Breast epithelium (tissue), 4 donors: ENCODE data around the gene GMDS. TPM values are rescaled to one million over a fixed set of nuclear protein-coding genes. Genes with fewer than 3 reads are reported as not detected.
"Not testable (repeated sequence)": the region's sequence is repeated elsewhere in the genome, so short reads cannot be mapped to it uniquely, and the experiment has no call there.

Experiments
- DNase-seq, 2 donors: peaks; one replicate each; pipeline ENCODE4 v3.0.0-alpha.2; 2019; ENCODE audit warnings: low spot score in 2 of 2
- H3K27ac ChIP-seq, 2 donors: fragments of 200-600 bp; sonication (generic) in 1 of 2; one replicate each; pipeline ENCODE4 v1.5.1; 2016 to 2019; ENCODE audit warnings: mild to moderate bottlenecking in 1 of 2
- H3K27me3 ChIP-seq, 2 donors: fragments of 200-600 bp; sonication (generic) in 1 of 2; one replicate each; pipeline versions ENCODE4 v1.5.1 to v1.6.0; 2017 to 2019; ENCODE audit warnings: control low read depth in 1 of 2, mild to moderate bottlenecking in 1 of 2
- H3K36me3 ChIP-seq: fragments of 200-600 bp; one replicate; pipeline ENCODE4 v1.5.1; 2019
- H3K4me1 ChIP-seq, 2 donors: fragments of 200-600 bp; sonication (generic); one replicate each; pipeline ENCODE4 v1.5.1; 2016 to 2019; ENCODE audit warnings: control low read depth in 1 of 2
- H3K4me3 ChIP-seq, 3 donors: fragments of 200-600 bp; sonication (generic); 1 replicate in 2 of 3; 2 replicates in 1 of 3; pipeline ENCODE4 v1.5.1; 2016 to 2019; ENCODE audit warnings: mild to moderate bottlenecking in 3 of 3, moderate library complexity in 2 of 3
- H3K9me3 ChIP-seq, 2 donors: fragments of 200-600 bp; sonication (generic) in 1 of 2; one replicate each; pipeline ENCODE4 v1.5.1; 2016 to 2019; ENCODE audit warnings: control low read depth in 1 of 2
- POLR2A ChIP-seq: fragments of 450-650 bp; IDR thresholded peaks from one replicate; pipeline ENCODE4 v1.6.1; 2016; ENCODE audit warnings: antibody characterized with exemption, mild to moderate bottlenecking, moderate library complexity
- POLR2AphosphoS5 ChIP-seq, 3 donors: sonication (generic); formaldehyde crosslinking; IDR thresholded peaks; one replicate each; pipeline ENCODE4 v1.6.1; 2017; ENCODE audit warnings: antibody characterized with exemption in 3 of 3
- intact Hi-C: fragments of 100-400 bp; cut with DNase I; formaldehyde crosslinking; loops from one replicate; pipeline ENCODE4 v1.15.1; 2023; ENCODE audit warnings: low total_unique reads
- total RNA-seq, 3 donors: library from RNA; depleted of rRNA; stranded (reverse); fragments of >200 nt; gene quantifications; one replicate each; pipeline ENCODE4 v1.1.0, GENCODE V29; 2016
- TF ChIP-seq, protein P1 (sequence below), 3 donors: fragments of 450-650 bp; IDR thresholded peaks; one replicate each; pipeline ENCODE4 v1.5.1; 2016 to 2017; ENCODE audit warnings: antibody characterized with exemption in 3 of 3, mild to moderate bottlenecking in 3 of 3, moderate library complexity in 3 of 3

Gene GMDS
- total RNA-seq, 3 donors from 2014 or later, result 7.5 to 29.2 (median 17.0) TPM

DNA sequence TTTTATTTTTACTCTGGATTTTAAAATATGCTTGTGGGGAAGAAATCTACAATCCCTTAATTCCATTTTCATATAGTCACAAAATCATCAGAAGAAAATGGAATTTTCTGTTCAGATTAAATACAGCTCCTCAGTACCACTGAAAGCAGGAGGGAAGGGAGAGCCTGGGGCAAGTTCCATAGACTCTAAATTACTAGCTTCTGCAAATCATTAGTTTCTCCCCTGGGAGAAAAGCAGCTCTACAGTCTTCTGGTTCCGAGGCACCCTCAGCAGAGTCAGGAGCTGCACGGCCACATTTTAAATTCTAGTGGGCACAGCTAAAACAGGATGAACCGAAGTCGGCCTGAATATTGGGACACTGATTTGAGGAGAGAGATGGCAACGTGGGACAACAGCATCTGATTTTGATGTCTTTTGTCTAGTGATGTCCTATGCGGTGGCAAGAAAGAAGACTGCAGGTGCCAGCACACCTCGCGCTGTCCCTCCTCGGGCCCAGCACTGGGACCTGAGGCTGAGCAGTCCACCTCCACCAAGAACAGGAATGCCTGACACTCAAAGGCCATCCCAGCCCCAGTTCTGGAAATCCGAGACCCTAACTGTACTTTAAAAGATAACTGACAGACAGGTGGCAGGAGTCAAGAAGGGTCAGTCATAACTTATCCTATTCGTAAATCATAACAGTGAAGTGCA lies 545.0 kb downstream of the GMDS start:
- DNase-seq, result no peak
- no peaks in the 10 kb centered on the region for H3K27me3 ChIP-seq
- no peaks in the 10 kb centered on the region for H3K4me1 ChIP-seq
- intact Hi-C loops, result no loop called here
- H3K4me3 ChIP-seq, result no peak overlapping the region
- H3K36me3 ChIP-seq, result no peaks in the 10 kb centered on the region
- no peak for TF ChIP-seq POLR2A
- TF ChIP-seq POLR2AphosphoS5 (IDR thresholded peaks at IDR 0.05), result no peak
- H3K9me3 ChIP-seq, result no peaks in the 10 kb centered on the region
- H3K27ac ChIP-seq, result no peak overlapping the region

DNA sequence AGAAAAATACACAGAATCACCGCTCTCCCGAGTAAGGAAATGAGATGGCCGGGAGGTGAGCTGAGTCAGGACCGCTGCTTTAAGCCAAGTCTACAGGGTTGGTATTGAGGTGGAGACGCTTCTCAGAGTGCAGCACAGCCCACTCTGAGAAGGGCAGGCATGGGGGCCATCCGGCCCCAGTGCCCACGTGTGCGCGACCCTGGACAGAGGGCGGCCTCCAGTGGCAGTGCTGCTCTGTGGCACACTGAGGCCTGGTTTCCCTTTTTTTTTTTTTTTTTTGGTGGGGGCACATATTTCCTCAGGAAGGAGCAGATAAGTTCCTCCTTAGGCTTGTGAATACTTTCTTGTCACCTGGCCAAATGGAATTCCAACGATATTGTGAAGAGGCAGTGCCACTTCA lies 546.9 kb downstream of the GMDS start:
- H3K27me3 ChIP-seq, result no peaks in the 10 kb centered on the region
- no peaks in the 10 kb centered on the region for H3K4me1 ChIP-seq
- H3K27ac ChIP-seq, result no peak overlapping the region
- no peak overlapping the region for H3K4me3 ChIP-seq
- DNase-seq, result no peak
- no peaks in the 10 kb centered on the region for H3K9me3 ChIP-seq
- TF ChIP-seq POLR2A, result no peak
- no peak for TF ChIP-seq POLR2AphosphoS5 (IDR thresholded peaks at IDR 0.05)
- TF ChIP-seq, protein P1, sequence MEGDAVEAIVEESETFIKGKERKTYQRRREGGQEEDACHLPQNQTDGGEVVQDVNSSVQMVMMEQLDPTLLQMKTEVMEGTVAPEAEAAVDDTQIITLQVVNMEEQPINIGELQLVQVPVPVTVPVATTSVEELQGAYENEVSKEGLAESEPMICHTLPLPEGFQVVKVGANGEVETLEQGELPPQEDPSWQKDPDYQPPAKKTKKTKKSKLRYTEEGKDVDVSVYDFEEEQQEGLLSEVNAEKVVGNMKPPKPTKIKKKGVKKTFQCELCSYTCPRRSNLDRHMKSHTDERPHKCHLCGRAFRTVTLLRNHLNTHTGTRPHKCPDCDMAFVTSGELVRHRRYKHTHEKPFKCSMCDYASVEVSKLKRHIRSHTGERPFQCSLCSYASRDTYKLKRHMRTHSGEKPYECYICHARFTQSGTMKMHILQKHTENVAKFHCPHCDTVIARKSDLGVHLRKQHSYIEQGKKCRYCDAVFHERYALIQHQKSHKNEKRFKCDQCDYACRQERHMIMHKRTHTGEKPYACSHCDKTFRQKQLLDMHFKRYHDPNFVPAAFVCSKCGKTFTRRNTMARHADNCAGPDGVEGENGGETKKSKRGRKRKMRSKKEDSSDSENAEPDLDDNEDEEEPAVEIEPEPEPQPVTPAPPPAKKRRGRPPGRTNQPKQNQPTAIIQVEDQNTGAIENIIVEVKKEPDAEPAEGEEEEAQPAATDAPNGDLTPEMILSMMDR (IDR thresholded peaks at IDR 0.05), result no peak
- no peaks in the 10 kb centered on the region for H3K36me3 ChIP-seq
- intact Hi-C loops, result no loop called here

DNA sequence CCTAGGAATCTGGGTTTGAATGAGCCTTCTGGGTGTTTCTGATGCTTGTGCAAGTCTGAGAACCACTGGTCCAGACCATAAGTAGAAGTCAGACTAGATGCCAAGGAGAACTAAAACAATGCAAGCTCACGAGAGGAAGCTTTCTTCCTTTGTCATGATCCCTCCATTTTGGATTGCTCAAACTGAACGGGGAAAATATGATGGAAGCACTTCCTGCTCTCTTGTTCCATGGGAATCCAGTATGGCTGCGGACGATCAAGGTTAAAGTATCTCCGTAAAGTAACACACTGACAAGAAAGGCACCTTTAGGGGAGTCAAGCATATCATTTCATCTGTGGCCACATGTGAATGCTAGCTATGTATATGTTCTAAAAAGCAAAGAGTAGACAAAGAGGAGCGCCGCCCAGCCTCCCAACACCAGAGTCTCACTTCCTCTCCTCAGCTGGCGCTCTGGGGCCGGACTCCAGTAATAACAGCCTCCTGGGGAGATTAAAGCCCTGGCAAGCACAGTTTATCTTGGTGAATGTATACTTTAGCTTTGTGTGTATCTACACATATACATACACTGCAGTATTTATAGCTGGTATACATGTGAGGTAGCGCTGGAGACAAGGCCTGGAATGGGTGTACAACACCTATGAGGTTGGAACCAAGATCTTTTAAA lies 547.6 kb downstream of the GMDS start:
- Histone ChIP-seq H3K27ac (no peak overlapping the region), H3K9me3 (no peaks in the 10 kb centered on the region), H3K4me1 (no peaks in the 10 kb centered on the region), H3K4me3 (no peak overlapping the region), H3K36me3 (no peaks in the 10 kb centered on the region), H3K27me3 (no peaks in the 10 kb centered on the region)
- TF ChIP-seq POLR2AphosphoS5 (IDR thresholded peaks at IDR 0.05) (no peak), POLR2A (no peak)
- TF ChIP-seq, protein P1 (IDR thresholded peaks at IDR 0.05), result no peak
- no peak for DNase-seq
- intact Hi-C loops, result no loop called here

DNA sequence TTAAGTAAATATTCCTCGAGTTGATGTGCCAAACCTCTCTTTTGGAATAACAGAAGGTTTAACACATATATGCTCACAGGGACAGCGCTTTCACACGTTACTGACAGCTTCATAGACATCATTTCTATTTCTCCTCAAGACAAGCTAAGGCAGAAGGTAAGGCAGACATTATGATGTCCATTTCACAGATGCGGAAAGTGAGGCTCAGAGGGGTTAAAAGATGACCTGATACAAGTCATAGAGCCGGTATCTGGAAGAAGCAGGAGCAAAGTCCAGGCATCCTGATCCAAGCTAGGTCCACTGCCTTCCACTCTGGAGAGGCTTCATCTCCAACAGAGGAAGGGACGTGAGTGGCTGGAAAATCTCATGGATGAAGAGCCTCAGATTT lies 548.9 kb downstream of the GMDS start:
- H3K9me3 ChIP-seq, result no peaks in the 10 kb centered on the region
- TF ChIP-seq POLR2AphosphoS5 (IDR thresholded peaks at IDR 0.05) (no peak), POLR2A (no peak)
- TF ChIP-seq, protein P1 (IDR thresholded peaks at IDR 0.05), result no peak
- H3K36me3 ChIP-seq, result no peaks in the 10 kb centered on the region
- H3K27me3 ChIP-seq, result no peaks in the 10 kb centered on the region
- no peak overlapping the region for H3K4me3 ChIP-seq
- no peak overlapping the region for H3K27ac ChIP-seq
- H3K4me1 ChIP-seq, result no peaks in the 10 kb centered on the region
- DNase-seq, result no peak
- intact Hi-C loops, result no loop called here

DNA sequence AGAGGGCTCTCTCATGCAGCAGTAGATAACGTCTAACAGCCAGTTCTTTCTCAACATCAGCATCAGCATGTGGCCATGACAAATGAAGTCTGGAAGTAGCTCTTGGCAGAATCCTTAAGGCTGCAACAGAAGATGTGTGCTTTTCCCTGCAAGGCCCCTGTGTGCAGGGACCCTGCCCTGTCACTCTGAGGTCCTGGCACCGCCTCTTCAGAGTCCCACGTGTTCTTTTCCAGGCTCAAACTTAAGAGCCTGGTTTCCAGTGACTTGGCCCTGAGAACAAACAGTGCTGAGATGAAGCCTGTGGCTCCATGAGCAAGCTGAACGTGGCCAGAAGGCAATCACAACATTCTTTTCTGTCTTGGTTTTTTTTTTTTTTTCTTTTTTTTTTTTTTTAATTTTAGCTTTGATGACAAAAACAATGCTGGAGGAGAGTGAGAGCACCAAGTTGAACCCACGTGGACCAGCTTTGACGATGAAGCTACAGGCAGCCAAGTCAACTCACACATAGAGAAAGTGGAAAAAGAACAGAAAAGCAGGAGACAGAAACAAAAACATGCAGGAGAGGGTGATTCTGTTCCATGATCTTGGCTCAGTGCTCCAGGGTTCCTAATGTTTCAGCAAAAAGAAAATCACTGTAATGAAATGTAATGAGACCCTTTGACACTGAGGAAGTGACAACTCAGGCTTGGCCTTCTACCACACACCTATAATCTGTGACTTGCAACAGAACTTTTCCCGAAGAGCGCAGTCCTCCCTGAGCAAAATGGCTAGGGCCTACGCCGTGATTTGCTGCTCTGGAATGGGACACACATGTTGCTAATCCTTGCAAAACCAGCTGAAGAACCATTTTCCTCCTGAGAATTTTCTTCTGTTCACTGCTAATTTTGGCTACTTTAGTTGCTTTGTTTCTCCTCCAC lies 549.6 kb downstream of the GMDS start:
- H3K4me1 ChIP-seq, result no peaks in the 10 kb centered on the region
- H3K27me3 ChIP-seq, result no peaks in the 10 kb centered on the region
- TF ChIP-seq POLR2AphosphoS5 (IDR thresholded peaks at IDR 0.05) (no peak), POLR2A (no peak)
- TF ChIP-seq, protein P1 (IDR thresholded peaks at IDR 0.05), result no peak
- no peak overlapping the region for H3K27ac ChIP-seq
- H3K4me3 ChIP-seq, result no peak overlapping the region
- no peaks in the 10 kb centered on the region for H3K9me3 ChIP-seq
- intact Hi-C loops, result no loop called here
- H3K36me3 ChIP-seq, result no peaks in the 10 kb centered on the region
- DNase-seq, result no peak

DNA sequence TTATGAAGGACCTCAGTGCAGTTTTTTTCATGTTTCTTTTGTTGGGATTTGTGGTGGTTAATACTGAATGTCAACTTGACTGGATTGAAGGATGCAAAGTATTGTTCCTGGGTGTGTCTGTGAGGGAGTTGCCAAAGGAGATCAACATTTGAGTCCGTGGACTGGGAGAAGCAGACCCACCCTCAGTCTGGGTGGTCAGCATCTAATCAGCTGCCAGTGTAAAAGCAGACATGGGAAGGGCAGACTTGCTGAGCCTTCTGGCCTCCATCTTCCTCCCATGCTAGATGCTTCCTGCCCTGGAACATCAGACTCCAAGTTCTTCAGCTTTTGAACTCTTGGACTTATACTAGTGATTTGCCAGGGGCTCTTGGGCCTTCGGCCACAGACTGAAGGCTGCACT lies 553.6 kb downstream of the GMDS start:
- H3K36me3 ChIP-seq, intact Hi-C loops, H3K27me3 ChIP-seq, H3K9me3 ChIP-seq, H3K4me3 ChIP-seq, H3K4me1 ChIP-seq, DNase-seq, H3K27ac ChIP-seq: not testable (repeated sequence)

DNA sequence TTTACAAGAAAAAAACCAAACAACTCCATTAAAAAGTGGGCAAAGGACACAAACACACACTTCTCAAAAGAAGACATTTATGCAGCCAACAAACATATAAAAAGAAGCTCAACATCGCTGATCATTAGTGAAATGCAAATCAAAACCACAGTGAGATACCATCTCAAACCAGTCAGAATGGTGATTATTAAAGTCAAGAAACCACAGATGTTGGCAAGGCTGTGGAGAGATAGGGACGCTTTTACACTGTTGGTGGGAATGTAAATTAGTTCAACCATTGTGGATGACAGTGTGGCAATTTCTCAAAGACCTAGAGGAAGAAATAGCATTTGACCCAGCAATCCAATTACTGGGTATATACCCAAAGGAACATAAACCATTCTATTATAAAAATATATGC lies 554.7 kb downstream of the GMDS start:
- H3K27me3 ChIP-seq, H3K9me3 ChIP-seq, H3K4me1 ChIP-seq, H3K36me3 ChIP-seq, intact Hi-C loops, H3K27ac ChIP-seq, H3K4me3 ChIP-seq, DNase-seq: not testable (repeated sequence)
